ENCODE measurements around the gene NFKB2.

DNA sequence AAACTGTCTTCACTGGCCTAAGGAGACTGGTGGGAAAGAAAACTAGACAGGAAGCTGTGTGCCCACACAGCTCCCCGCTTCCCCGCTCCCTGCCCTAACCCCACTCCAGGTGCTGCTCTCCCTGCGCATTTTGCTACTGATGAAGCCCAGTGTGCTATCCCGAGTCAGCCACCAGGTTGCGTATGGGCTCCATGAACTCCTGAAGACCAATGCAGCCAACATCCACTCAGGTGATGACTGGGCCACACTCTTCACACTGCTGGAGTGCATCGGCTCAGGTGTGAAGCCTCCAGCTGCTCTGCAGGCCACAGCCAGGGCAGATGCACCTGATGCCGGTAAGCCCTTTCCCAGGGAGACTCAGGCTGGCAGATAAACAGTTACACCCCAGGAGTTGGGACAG is 20.3 kb upstream of the NFKB2 start:
- TF ChIP-seq GATA3 (IDR thresholded peaks at IDR 0.05; ENCODE audit: low read depth, low read length) (no peak), GATA2 (IDR thresholded peaks at IDR 0.05; ENCODE audit: low read depth, low read length) (no peak)
